Measurements from ENCODE around the gene RAB34. TPM values are rescaled to one million over a fixed set of nuclear protein-coding genes. Genes with fewer than 3 reads are reported as not detected.

RAB34 gene
- total RNA-seq, 1 experiment from 2014 or later: 284 TPM

GRCh38 chr17:28763804-28764266 is 46.2 kb upstream of the RAB34 start:
- no TSS peak for BruUV-seq (replicated peaks)
- H3K27ac ChIP-seq (ENCODE audit: low read length): no peak overlapping the region
- H3K4me1 ChIP-seq (ENCODE audit: control insufficient read depth, insufficient read depth, low read length): peaks cover 17% of the 10 kb centered on the region
- POLR2A ChIA-PET: interaction anchor here (0.6 to 0.7 kb wide), 3 partner anchors 12 to 108 kb away, joined by 3 to 9 read pairs (median 7); no protein-coding TSS in a partner anchor
- CTCF ChIA-PET: interaction anchor here (0.5 to 1.9 kb wide), 25 partner anchors 9 to 190 kb away, joined by 3 to 12 read pairs (median 4); partner anchors contain the start of genes FLOT2 and TLCD1
- no peaks in the 10 kb centered on the region for H3K9me3 ChIP-seq (ENCODE audit: control insufficient read depth, insufficient read depth, low read depth, low read length)
- no peaks in the 10 kb centered on the region for H3K27me3 ChIP-seq (ENCODE audit: control insufficient read depth, insufficient read depth, low read length)
- no peak for TF ChIP-seq SIN3A (IDR thresholded peaks at IDR 0.05; ENCODE audit: borderline replicate concordance, insufficient read depth, low read depth, low read length)
- TF ChIP-seq POLR2AphosphoS5 (IDR thresholded peaks at IDR 0.05; ENCODE audit: low read depth, low read length): no peak
- TF ChIP-seq, protein P1, sequence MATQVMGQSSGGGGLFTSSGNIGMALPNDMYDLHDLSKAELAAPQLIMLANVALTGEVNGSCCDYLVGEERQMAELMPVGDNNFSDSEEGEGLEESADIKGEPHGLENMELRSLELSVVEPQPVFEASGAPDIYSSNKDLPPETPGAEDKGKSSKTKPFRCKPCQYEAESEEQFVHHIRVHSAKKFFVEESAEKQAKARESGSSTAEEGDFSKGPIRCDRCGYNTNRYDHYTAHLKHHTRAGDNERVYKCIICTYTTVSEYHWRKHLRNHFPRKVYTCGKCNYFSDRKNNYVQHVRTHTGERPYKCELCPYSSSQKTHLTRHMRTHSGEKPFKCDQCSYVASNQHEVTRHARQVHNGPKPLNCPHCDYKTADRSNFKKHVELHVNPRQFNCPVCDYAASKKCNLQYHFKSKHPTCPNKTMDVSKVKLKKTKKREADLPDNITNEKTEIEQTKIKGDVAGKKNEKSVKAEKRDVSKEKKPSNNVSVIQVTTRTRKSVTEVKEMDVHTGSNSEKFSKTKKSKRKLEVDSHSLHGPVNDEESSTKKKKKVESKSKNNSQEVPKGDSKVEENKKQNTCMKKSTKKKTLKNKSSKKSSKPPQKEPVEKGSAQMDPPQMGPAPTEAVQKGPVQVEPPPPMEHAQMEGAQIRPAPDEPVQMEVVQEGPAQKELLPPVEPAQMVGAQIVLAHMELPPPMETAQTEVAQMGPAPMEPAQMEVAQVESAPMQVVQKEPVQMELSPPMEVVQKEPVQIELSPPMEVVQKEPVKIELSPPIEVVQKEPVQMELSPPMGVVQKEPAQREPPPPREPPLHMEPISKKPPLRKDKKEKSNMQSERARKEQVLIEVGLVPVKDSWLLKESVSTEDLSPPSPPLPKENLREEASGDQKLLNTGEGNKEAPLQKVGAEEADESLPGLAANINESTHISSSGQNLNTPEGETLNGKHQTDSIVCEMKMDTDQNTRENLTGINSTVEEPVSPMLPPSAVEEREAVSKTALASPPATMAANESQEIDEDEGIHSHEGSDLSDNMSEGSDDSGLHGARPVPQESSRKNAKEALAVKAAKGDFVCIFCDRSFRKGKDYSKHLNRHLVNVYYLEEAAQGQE (IDR thresholded peaks at IDR 0.05; ENCODE audit: insufficient read depth in 1 of 2, low read depth in 2 of 2, low read length in 1 of 2): no peak
- no peak for TF ChIP-seq TCF7L2 (IDR thresholded peaks at IDR 0.05; ENCODE audit: low read depth, low read length)
- TF ChIP-seq, protein P2, sequence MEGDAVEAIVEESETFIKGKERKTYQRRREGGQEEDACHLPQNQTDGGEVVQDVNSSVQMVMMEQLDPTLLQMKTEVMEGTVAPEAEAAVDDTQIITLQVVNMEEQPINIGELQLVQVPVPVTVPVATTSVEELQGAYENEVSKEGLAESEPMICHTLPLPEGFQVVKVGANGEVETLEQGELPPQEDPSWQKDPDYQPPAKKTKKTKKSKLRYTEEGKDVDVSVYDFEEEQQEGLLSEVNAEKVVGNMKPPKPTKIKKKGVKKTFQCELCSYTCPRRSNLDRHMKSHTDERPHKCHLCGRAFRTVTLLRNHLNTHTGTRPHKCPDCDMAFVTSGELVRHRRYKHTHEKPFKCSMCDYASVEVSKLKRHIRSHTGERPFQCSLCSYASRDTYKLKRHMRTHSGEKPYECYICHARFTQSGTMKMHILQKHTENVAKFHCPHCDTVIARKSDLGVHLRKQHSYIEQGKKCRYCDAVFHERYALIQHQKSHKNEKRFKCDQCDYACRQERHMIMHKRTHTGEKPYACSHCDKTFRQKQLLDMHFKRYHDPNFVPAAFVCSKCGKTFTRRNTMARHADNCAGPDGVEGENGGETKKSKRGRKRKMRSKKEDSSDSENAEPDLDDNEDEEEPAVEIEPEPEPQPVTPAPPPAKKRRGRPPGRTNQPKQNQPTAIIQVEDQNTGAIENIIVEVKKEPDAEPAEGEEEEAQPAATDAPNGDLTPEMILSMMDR (IDR thresholded peaks at IDR 0.05): peak; percentile 86
- H3K36me3 ChIP-seq (ENCODE audit: control insufficient read depth, insufficient read depth, low read length): no peaks in the 10 kb centered on the region; the same call in 1 of the 2 replicates
- peak; percentile 66 for ATAC-seq
- intact Hi-C loops (cut with micrococcal nuclease; ENCODE audit: unreplicated experiment): loop anchor here (1.0 to 10.0 kb wide), 2 partner anchors 44 to 111 kb away; no protein-coding TSS in a partner anchor
- in situ Hi-C loops (cut with HindIII; ENCODE audit: low pct_unique_long_range_greater_than_20kb, low sequenced_read_pairs): loop anchor here (10.0 kb wide), 2 partner anchors 51 to 111 kb away; no protein-coding TSS in a partner anchor
- H3K4me3 ChIP-seq (ENCODE audit: low read depth in 2 of 2, low read length in 2 of 2): no peak overlapping the region
- peak; percentile 42 for DNase-seq (ENCODE audit: low read depth, low spot score)

DNA sequence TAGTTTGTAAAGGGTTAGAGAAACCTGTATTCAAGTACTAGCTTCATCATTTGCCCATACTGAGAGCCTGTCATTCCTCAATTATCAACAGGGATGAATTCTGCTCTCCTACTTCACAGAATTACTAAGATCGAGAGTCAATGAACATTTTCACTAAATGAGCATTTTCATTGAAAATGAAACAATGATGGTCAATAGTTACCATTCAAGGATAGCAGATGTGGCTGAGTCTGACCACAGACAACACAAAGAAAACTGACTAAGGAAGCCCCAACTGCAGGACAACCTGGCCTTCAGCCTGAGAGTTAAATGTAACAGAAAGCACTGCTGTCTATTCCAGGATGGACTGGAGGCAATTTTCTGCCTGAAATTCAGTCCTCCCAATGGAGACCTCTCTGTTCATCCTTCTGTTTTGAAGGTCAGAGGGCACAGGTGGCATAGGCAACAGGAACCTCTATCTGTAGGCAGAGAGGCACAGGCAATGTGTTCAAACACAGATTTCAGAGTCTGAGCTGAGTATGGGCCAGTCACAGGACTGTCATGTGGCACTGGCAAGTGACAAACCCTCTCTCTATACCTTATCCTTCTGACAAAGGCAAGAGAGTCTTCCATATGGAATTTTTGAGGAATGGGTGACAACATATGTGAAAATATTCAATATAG is 45.6 kb upstream of the RAB34 start:
- CTCF ChIA-PET: interaction anchor here (0.5 to 1.9 kb wide), 24 partner anchors 9 to 190 kb away, joined by 3 to 12 read pairs (median 4); partner anchors contain the start of genes FLOT2 and TLCD1
- POLR2A ChIA-PET: interaction anchor here (0.6 to 0.7 kb wide), 3 partner anchors 13 to 109 kb away, joined by 3 to 9 read pairs (median 7); no protein-coding TSS in a partner anchor
- DNase-seq (ENCODE audit: low read depth, low spot score): no peak
- intact Hi-C loops (cut with micrococcal nuclease; ENCODE audit: unreplicated experiment) (loop anchor here (1.0 to 10.0 kb wide), 2 partner anchors 45 to 112 kb away; no protein-coding TSS in a partner anchor), in situ Hi-C loops (cut with HindIII; ENCODE audit: low pct_unique_long_range_greater_than_20kb, low sequenced_read_pairs) (loop anchor here (10.0 kb wide), 2 partner anchors 52 to 112 kb away; no protein-coding TSS in a partner anchor)
- Histone ChIP-seq H3K27me3 (ENCODE audit: control insufficient read depth, insufficient read depth, low read length) (no peaks in the 10 kb centered on the region), H3K4me1 (ENCODE audit: control insufficient read depth, insufficient read depth, low read length) (peaks cover 17% of the 10 kb centered on the region), H3K36me3 (ENCODE audit: control insufficient read depth, insufficient read depth, low read length) (no peaks in the 10 kb centered on the region; the same call in 1 of the 2 replicates), H3K4me3 (ENCODE audit: low read depth in 2 of 2, low read length in 2 of 2) (no peak overlapping the region), H3K27ac (ENCODE audit: low read length) (no peak overlapping the region), H3K9me3 (ENCODE audit: control insufficient read depth, insufficient read depth, low read depth, low read length) (no peaks in the 10 kb centered on the region)
- no TSS peak for BruUV-seq (replicated peaks)
- no peak for TF ChIP-seq TCF7L2 (IDR thresholded peaks at IDR 0.05; ENCODE audit: low read depth, low read length)
- no peak for TF ChIP-seq POLR2AphosphoS5 (IDR thresholded peaks at IDR 0.05; ENCODE audit: low read depth, low read length)
- TF ChIP-seq, protein P1 (IDR thresholded peaks at IDR 0.05; ENCODE audit: insufficient read depth in 1 of 2, low read depth in 2 of 2, low read length in 1 of 2): no peak
- TF ChIP-seq, protein P2 (IDR thresholded peaks at IDR 0.05): no peak
- TF ChIP-seq SIN3A (IDR thresholded peaks at IDR 0.05; ENCODE audit: borderline replicate concordance, insufficient read depth, low read depth, low read length): no peak
- peak; percentile 29 for ATAC-seq
